NT2/D1 (cell line): ENCODE results near the gene CDH4.

Experiments used
- DNase-seq: peaks from one replicate; pipeline ENCODE4 v3.0.0-alpha.2; 2011; ENCODE audit warnings: low read depth, low spot score
- H3K27me3 ChIP-seq: 2 replicates; pipeline ENCODE4 v1.6.0; 2011; ENCODE audit warnings: mild to moderate bottlenecking; ENCODE audit not compliant: insufficient read length, insufficient read depth
- H3K36me3 ChIP-seq: 2 replicates; pipeline ENCODE4 v1.6.1; 2011; ENCODE audit warnings: mild to moderate bottlenecking, low read length, mixed read lengths; ENCODE audit not compliant: insufficient read depth, insufficient read length
- H3K4me1 ChIP-seq: 2 replicates; pipeline ENCODE4 v1.5.1; 2011; ENCODE audit not compliant: insufficient read depth, insufficient read length
- H3K4me3 ChIP-seq: 2 replicates; pipeline ENCODE4 v1.5.1; 2011; ENCODE audit warnings: low read depth; ENCODE audit not compliant: insufficient read length
- H3K9ac ChIP-seq: 2 replicates; pipeline ENCODE4 v1.6.0; 2011; ENCODE audit warnings: low read depth; ENCODE audit not compliant: insufficient read length
- H3K9me3 ChIP-seq: 2 replicates; pipeline ENCODE4 v1.5.1; 2011; ENCODE audit warnings: mild to moderate bottlenecking, low read length; ENCODE audit not compliant: insufficient read depth
- SUZ12 ChIP-seq: IDR thresholded peaks from 2 replicates; pipeline ENCODE4 v1.6.1; 2011; ENCODE audit not compliant: insufficient read length, insufficient read depth; ENCODE audit errors: extremely low read depth
- YY1 ChIP-seq: IDR thresholded peaks from 2 replicates; pipeline ENCODE4 v1.6.1; 2011; ENCODE audit not compliant: insufficient read length, insufficient read depth
- ZNF274 ChIP-seq: IDR thresholded peaks from 2 replicates; pipeline ENCODE4 v1.6.1; 2011; ENCODE audit warnings: mild to moderate bottlenecking, low read depth, low read length

The CDH4 gene

GRCh38 chr20:61372137-61373054 lies 120.3 kb downstream of the CDH4 start:
- no peak for TF ChIP-seq ZNF274
- no peak for TF ChIP-seq SUZ12
- TF ChIP-seq YY1: no peak
- H3K4me1 ChIP-seq: peaks cover 2% of the 10 kb centered on the region
- DNase-seq: no peak
- H3K27me3 ChIP-seq: peaks cover 74% of the 10 kb centered on the region
- peaks cover 4% of the 10 kb centered on the region; the same call in 1 of the 2 replicates for H3K9me3 ChIP-seq
- no peak overlapping the region for H3K4me3 ChIP-seq
- H3K36me3 ChIP-seq: no peaks in the 10 kb centered on the region
- no peak overlapping the region for H3K9ac ChIP-seq

- DNase-seq: no peak
- no peak overlapping the region for H3K9ac ChIP-seq
- H3K36me3 ChIP-seq: no peaks in the 10 kb centered on the region
- TF ChIP-seq SUZ12 (no peak), YY1 (no peak), ZNF274 (no peak)
- H3K4me3 ChIP-seq: no peak overlapping the region
- H3K9me3 ChIP-seq: peaks cover 4% of the 10 kb centered on the region; the same call in 1 of the 2 replicates
- H3K27me3 ChIP-seq: peaks cover 79% of the 10 kb centered on the region
- H3K4me1 ChIP-seq: peaks cover 2% of the 10 kb centered on the region
Measured at GRCh38 chr20:61373055-61373399, 121.0 kb downstream of the CDH4 start.

GRCh38 chr20:61373956-61374545 lies 122.0 kb downstream of the CDH4 start:
- no peak for DNase-seq
- Histone ChIP-seq H3K4me1 (peaks cover 2% of the 10 kb centered on the region), H3K9me3 (peaks cover 4% of the 10 kb centered on the region; the same call in 1 of the 2 replicates), H3K4me3 (no peak overlapping the region), H3K9ac (no peak overlapping the region), H3K36me3 (no peaks in the 10 kb centered on the region), H3K27me3 (peaks cover 85% of the 10 kb centered on the region)
- TF ChIP-seq YY1: no peak

GRCh38 chr20:61376541-61377240 lies 124.6 kb downstream of the CDH4 start:
- TF ChIP-seq SUZ12 (no peak), ZNF274 (no peak), YY1 (no peak)
- H3K27me3 ChIP-seq: peaks cover 82% of the 10 kb centered on the region
- no peaks in the 10 kb centered on the region for H3K36me3 ChIP-seq
- no peak overlapping the region for H3K4me3 ChIP-seq
- no peak overlapping the region for H3K9ac ChIP-seq
- DNase-seq: no peak
- peaks cover 4% of the 10 kb centered on the region; the same call in 1 of the 2 replicates for H3K9me3 ChIP-seq
- no peaks in the 10 kb centered on the region for H3K4me1 ChIP-seq

DNA sequence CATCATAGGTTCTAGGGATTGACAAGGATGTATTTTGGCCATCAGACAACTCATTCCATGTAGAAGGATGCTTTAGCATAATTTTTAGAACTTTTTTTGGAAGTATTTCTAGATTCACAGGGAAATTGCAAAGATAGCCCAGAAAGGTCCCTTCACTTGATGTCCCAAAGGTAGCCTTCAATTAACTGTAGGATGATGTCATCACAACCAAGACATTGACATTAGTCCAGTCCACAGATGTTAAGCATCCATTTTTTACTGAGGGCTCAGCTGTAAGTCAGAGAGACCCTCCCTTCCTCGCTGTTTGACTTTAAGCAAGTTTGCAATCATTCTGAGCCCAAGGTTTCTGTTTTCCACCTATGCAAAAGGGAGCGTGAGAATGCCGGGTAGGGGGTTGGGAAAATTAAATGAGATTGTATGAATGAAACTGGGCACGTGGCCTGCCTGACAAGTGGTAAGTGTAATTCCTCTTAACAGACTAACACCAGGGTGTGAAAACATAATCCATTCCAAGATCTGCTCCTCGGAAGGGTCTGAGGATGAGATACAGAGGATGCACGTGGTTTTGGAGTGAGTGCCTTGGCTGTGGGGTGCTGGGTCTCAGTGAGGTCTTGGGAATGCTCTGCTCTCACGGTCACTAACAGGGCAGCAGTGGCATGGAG lies 126.8 kb downstream of the CDH4 start:
- Histone ChIP-seq H3K9ac (no peak overlapping the region), H3K4me1 (no peaks in the 10 kb centered on the region), H3K4me3 (no peak overlapping the region), H3K36me3 (no peaks in the 10 kb centered on the region), H3K27me3 (peaks cover 61% of the 10 kb centered on the region), H3K9me3 (peaks cover 13% of the 10 kb centered on the region; the same call in 1 of the 2 replicates)
- TF ChIP-seq YY1 (no peak), ZNF274 (no peak), SUZ12 (no peak)
- DNase-seq: no peak

DNA sequence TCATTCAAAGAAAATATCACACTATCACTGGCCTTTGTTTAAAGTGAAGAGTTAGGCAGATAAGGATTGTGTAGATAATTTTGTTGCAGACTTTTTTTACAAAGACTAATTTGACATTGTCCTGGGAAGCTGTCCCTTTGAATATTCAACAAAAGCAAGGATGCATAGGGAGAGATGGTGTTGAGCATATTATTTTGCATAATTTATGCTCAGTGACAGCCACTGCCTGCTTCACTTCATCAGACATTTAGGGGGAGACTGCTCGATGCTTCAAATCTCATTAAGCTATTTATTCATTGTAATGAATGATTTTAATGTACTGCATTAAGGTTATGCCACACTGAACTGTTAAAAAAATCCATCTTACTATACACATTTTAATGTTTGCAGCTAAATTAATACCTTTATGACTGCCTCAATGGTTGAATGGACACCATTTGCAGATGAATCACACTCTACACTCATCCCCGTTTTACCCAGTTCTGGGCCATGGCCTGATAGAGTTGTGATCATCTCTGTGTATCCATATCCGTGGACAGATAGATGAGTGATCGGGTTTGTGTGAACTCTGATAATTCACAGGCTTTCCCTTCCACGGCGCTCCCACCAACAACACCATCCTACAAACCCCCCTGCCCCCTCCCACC lies 128.0 kb downstream of the CDH4 start:
- no peak for DNase-seq
- TF ChIP-seq SUZ12 (no peak), YY1 (no peak), ZNF274 (no peak)
- Histone ChIP-seq H3K36me3 (no peaks in the 10 kb centered on the region), H3K27me3 (peaks cover 60% of the 10 kb centered on the region), H3K4me1 (no peaks in the 10 kb centered on the region), H3K9me3 (peaks cover 21% of the 10 kb centered on the region; the same call in 1 of the 2 replicates), H3K9ac (no peak overlapping the region), H3K4me3 (no peak overlapping the region)
